MM.1S (cell line): ENCODE measurements around the gene FAM83F.

Experiments
- CTCF ChIP-seq: fragments of 300-600 bp; sonication (generic); IDR thresholded peaks from 2 replicates; pipeline ENCODE4 v1.5.1; 2016; ENCODE audit warnings: antibody characterized with exemption, low read length, mixed read lengths
- EZH2 ChIP-seq: fragments of 300-600 bp; sonication (generic); optimal IDR thresholded peaks from 2 replicates; pipeline ENCODE3; 2017; ENCODE audit warnings: low read depth, mild to moderate bottlenecking, antibody characterized with exemption, low read length, mixed read lengths
- EZH2phosphoT487 ChIP-seq: fragments of 300-600 bp; sonication (generic); IDR thresholded peaks from 2 replicates; pipeline ENCODE4 v1.6.1; 2018; ENCODE audit warnings: antibody characterized with exemption, low read length

GRCh38 chr22:39990686-39991085 lies 4.1 kb upstream of the FAM83F start:
- TF ChIP-seq CTCF (no peak), EZH2 (no peak), EZH2phosphoT487 (no peak)
